ENCODE results near the gene VPS11. TPM values are rescaled to one million over a fixed set of nuclear protein-coding genes. Genes with fewer than 3 reads are reported as not detected.

Gene VPS11
- total RNA-seq, 1 donor from 2014 or later = 10.4 TPM

DNA sequence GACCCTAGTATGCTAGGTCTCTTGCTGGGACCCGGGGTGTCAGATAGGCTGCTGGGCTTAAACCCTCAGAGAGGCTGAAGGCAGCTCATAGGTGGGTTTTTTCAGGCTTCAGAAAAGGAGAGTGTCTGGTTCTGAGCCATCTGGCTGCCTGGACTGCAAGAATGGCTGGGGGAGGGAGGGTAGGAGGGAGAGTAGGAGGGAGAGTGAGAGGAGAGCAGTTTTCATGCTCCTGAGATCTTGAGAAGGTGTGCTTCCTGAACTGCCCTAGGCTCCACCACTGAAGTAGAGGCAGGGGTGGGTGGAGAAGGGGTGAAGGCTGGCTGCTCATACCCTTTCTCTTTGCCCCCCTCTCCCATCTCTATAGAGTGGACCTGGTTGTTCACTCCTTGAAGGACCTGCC, 21.7 kb downstream of the VPS11 start:
- Mint-ChIP-seq H3K9me3 (no peaks in the 10 kb centered on the region), H3K4me1 (peaks cover 48% of the 10 kb centered on the region), H3K4me3 (no peak overlapping the region), H3K27me3 (ENCODE audit: insufficient read depth, low read depth) (peaks cover 11% of the 10 kb centered on the region), H3K27ac (no peak overlapping the region), H3K36me3 (peaks cover 22% of the 10 kb centered on the region)
- H3K36me3 ChIP-seq = no peaks in the 10 kb centered on the region
- TF ChIP-seq EZH2 (IDR thresholded peaks at IDR 0.05) (no peak), EZH2phosphoT487 (IDR thresholded peaks at IDR 0.05) (no peak)
- TF ChIP-seq, protein P1, sequence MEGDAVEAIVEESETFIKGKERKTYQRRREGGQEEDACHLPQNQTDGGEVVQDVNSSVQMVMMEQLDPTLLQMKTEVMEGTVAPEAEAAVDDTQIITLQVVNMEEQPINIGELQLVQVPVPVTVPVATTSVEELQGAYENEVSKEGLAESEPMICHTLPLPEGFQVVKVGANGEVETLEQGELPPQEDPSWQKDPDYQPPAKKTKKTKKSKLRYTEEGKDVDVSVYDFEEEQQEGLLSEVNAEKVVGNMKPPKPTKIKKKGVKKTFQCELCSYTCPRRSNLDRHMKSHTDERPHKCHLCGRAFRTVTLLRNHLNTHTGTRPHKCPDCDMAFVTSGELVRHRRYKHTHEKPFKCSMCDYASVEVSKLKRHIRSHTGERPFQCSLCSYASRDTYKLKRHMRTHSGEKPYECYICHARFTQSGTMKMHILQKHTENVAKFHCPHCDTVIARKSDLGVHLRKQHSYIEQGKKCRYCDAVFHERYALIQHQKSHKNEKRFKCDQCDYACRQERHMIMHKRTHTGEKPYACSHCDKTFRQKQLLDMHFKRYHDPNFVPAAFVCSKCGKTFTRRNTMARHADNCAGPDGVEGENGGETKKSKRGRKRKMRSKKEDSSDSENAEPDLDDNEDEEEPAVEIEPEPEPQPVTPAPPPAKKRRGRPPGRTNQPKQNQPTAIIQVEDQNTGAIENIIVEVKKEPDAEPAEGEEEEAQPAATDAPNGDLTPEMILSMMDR (IDR thresholded peaks at IDR 0.05) = no peak
- H2AFZ ChIP-seq (replicated peaks) = no peak overlapping the region
- H3K9me3 ChIP-seq (ENCODE audit: low read depth) = no peaks in the 10 kb centered on the region
- H3K27me3 ChIP-seq = no peaks in the 10 kb centered on the region
- peaks cover 27% of the 10 kb centered on the region for H3K4me1 ChIP-seq
- no peak for DNase-seq (ENCODE audit: low spot score)
- peaks cover 61% of the 10 kb centered on the region for H3F3A ChIP-seq (ENCODE audit: low read depth)
- no peak overlapping the region for H3K9ac ChIP-seq
- peaks cover 59% of the 10 kb centered on the region for H4K20me1 ChIP-seq (ENCODE audit: low read depth)
- H3K4me2 ChIP-seq = no peak overlapping the region
- no peak overlapping the region for H3K27ac ChIP-seq
- no peak overlapping the region for H3K4me3 ChIP-seq
- peaks cover 59% of the 10 kb centered on the region for H3K79me2 ChIP-seq (ENCODE audit: low read depth)

DNA sequence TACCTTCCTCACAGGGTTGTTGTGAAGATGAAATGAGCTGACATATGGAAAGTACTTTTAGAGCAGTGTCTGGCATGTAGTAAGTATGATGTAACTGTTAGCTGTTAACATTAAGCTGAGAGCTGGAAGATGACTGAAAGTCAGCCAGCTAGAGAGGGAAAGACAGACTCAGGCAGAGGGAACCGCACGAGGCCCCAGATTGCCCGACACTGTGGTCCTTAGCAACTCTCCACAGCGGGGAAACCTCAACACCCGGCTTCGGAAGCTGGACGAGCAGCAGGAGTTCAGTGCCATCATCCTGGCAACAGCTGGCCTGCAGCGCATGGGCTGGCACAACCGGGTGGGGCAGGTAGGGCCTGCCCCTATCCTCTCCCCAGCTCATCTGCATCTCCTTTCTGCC, 23.6 kb downstream of the VPS11 start:
- Mint-ChIP-seq H3K4me1 (peaks cover 41% of the 10 kb centered on the region), H3K36me3 (peaks cover 22% of the 10 kb centered on the region), H3K4me3 (peak overlapping the region; percentile 61), H3K27me3 (ENCODE audit: insufficient read depth, low read depth) (peaks cover 13% of the 10 kb centered on the region), H3K27ac (no peak overlapping the region), H3K9me3 (no peaks in the 10 kb centered on the region)
- Histone ChIP-seq H3K9ac (no peak overlapping the region), H3K9me3 (ENCODE audit: low read depth) (no peaks in the 10 kb centered on the region), H3F3A (ENCODE audit: low read depth) (peaks cover 58% of the 10 kb centered on the region), H2AFZ (replicated peaks) (no peak overlapping the region), H4K20me1 (ENCODE audit: low read depth) (peaks cover 54% of the 10 kb centered on the region), H3K4me2 (peak overlapping the region; percentile 99), H3K27me3 (no peaks in the 10 kb centered on the region), H3K79me2 (ENCODE audit: low read depth) (peaks cover 62% of the 10 kb centered on the region), H3K4me1 (peaks cover 21% of the 10 kb centered on the region), H3K4me3 (peak overlapping the region; percentile 69), H3K27ac (peak overlapping the region; percentile 41), H3K36me3 (no peaks in the 10 kb centered on the region)
- DNase-seq (ENCODE audit: low spot score) = no peak
- TF ChIP-seq, protein P1 (IDR thresholded peaks at IDR 0.05) = no peak
- TF ChIP-seq EZH2 (IDR thresholded peaks at IDR 0.05) = no peak
- TF ChIP-seq EZH2phosphoT487 (IDR thresholded peaks at IDR 0.05) = no peak

DNA sequence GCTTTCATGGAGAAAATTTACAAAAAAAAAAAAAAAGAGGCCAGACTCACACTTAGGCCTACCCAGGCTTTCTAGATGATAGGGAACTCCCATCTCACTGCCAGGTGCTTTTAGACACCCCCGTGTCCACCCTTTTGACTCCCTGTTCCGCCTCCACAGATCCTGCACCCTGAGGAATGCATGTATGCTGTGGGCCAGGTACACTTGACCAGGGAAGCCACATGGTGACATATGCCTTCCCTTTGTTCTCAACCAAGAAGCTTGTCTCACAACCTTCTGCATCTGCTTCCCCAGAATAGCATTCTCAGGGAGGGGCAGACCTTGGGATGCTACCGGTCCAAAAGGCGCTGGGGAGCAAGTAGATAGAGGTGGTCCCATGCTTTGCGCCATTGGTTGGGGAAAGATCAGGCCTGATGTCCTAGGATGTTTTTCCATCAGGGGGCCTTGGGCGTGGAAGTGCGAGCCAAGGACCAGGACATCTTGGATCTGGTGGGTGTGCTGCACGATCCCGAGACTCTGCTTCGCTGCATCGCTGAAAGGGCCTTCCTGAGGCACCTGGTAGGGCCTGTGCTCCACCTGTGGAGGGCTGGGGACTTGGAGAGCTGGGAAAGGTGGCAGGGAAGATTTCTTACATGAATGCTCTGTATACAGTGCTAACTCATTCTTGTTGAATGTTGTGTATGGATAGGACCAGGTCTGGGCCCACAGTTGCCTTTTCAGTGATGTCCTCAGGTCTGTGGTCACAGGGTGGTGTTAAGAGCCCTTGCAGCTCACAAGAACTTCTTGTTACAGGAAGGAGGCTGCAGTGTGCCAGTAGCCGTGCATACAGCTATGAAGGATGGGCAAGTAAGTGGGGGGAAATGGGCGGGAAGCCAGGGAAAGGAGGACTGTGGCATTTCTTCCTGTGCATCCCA, 24.6 kb downstream of the VPS11 start:
- Mint-ChIP-seq H3K4me3 (peak overlapping the region; percentile 95), H3K27ac (no peak overlapping the region), H3K4me1 (peaks cover 44% of the 10 kb centered on the region), H3K9me3 (no peaks in the 10 kb centered on the region), H3K27me3 (ENCODE audit: insufficient read depth, low read depth) (peaks cover 14% of the 10 kb centered on the region), H3K36me3 (peaks cover 27% of the 10 kb centered on the region)
- TF ChIP-seq, protein P1 (IDR thresholded peaks at IDR 0.05) = no peak
- TF ChIP-seq EZH2phosphoT487 (IDR thresholded peaks at IDR 0.05) (no peak), EZH2 (IDR thresholded peaks at IDR 0.05) (no peak)
- Histone ChIP-seq H2AFZ (replicated peaks) (no peak overlapping the region), H3K4me1 (peaks cover 21% of the 10 kb centered on the region), H3K4me3 (peak overlapping the region; percentile 69), H3K27me3 (no peaks in the 10 kb centered on the region), H3F3A (ENCODE audit: low read depth) (peaks cover 66% of the 10 kb centered on the region), H4K20me1 (ENCODE audit: low read depth) (peaks cover 54% of the 10 kb centered on the region), H3K27ac (peak overlapping the region; percentile 40), H3K4me2 (peak overlapping the region; percentile 99), H3K79me2 (ENCODE audit: low read depth) (peaks cover 53% of the 10 kb centered on the region), H3K36me3 (no peaks in the 10 kb centered on the region), H3K9ac (peak overlapping the region; percentile 84), H3K9me3 (ENCODE audit: low read depth) (no peaks in the 10 kb centered on the region)
- DNase-seq (ENCODE audit: low spot score) = no peak

Measured in neural progenitor cell (in vitro differentiated cells).